A673 (cell line): ENCODE data around the gene FBXO10.

ENCODE experiments used
- CTCF ChIP-seq: fragments of 300-800, 200-600 bp; sonication (generic); conservative IDR thresholded peaks from 2 replicates; pipeline ENCODE4 v1.5.1; 2017; ENCODE audit warnings: low read depth, mild to moderate bottlenecking, antibody characterized with exemption, low read length, moderate library complexity, mixed read lengths
- EZH2 ChIP-seq: fragments of 200-600 bp; sonication (generic); IDR thresholded peaks from 2 replicates; pipeline ENCODE4 v1.6.1; 2017; ENCODE audit warnings: borderline replicate concordance, low read depth, mild to moderate bottlenecking, mixed read lengths, antibody characterized with exemption, low read length; ENCODE audit not compliant: poor library complexity, severe bottlenecking

GRCh38 chr9:37464426-37465248 lies 111.5 kb downstream of the FBXO10 start:
- TF ChIP-seq CTCF (no peak), EZH2 (no peak)
